Osteoblast (primary cell): Measurements from ENCODE around the gene GNG13. TPM values are rescaled to one million over a fixed set of nuclear protein-coding genes. Genes with fewer than 3 reads are reported as not detected.

ENCODE experiments used
- DNase-seq: peaks from one replicate; pipeline ENCODE4 v3.0.0; 2011; ENCODE audit warnings: low spot score, mixed read lengths; ENCODE audit not compliant: insufficient read length; ENCODE audit errors: missing footprints
- H2AFZ ChIP-seq: 2 replicates; pipeline ENCODE4 v1.6.0; 2011; ENCODE audit warnings: mild to moderate bottlenecking, low read length
- H3K27ac ChIP-seq: 2 replicates; pipeline ENCODE4 v1.5.1; 2011; ENCODE audit warnings: mild to moderate bottlenecking, low read depth, low read length, moderate library complexity
- H3K27me3 ChIP-seq: 2 replicates; pipeline ENCODE4 v1.6.0; 2012; ENCODE audit warnings: mild to moderate bottlenecking, control low read depth, inconsistent platforms, low read length, moderate library complexity; ENCODE audit not compliant: insufficient read depth
- H3K36me3 ChIP-seq: 2 replicates; pipeline ENCODE4 v1.5.1; 2011; ENCODE audit warnings: mild to moderate bottlenecking, low read length, control low read depth, moderate library complexity; ENCODE audit not compliant: insufficient read depth
- H3K4me1 ChIP-seq: 2 replicates; pipeline ENCODE4 v1.5.1; 2011; ENCODE audit warnings: mild to moderate bottlenecking, low read length, control low read depth, moderate library complexity; ENCODE audit not compliant: insufficient read depth
- H3K4me2 ChIP-seq: 2 replicates; pipeline ENCODE4 v1.6.0; 2011; ENCODE audit warnings: mild to moderate bottlenecking, low read length; ENCODE audit not compliant: insufficient read depth
- H3K4me3 ChIP-seq: fragments of 200-600 bp; sonication (generic); 3 replicates; pipeline ENCODE4 v1.5.1; 2012; ENCODE audit warnings: mild to moderate bottlenecking, low read length, inconsistent platforms; ENCODE audit not compliant: insufficient read depth
- H3K79me2 ChIP-seq: 2 replicates; pipeline ENCODE4 v1.6.0; 2012; ENCODE audit warnings: mild to moderate bottlenecking, low read length, control low read depth, inconsistent platforms; ENCODE audit not compliant: insufficient read depth
- H3K9me3 ChIP-seq: 2 replicates; pipeline ENCODE4 v1.5.1; 2011; ENCODE audit warnings: low read depth, low read length, control low read depth
- H4K20me1 ChIP-seq: 2 replicates; pipeline ENCODE4 v1.6.0; 2012; ENCODE audit warnings: mild to moderate bottlenecking, low read length, control low read depth; ENCODE audit not compliant: insufficient read depth
- total RNA-seq: library from RNA; depleted of rRNA; stranded (reverse); fragments of >200 nt; gene quantifications from 2 replicates; pipeline ENCODE4 v1.2.3, GENCODE V29; 2012
- TF ChIP-seq, protein P1 (sequence below): IDR thresholded peaks from 2 replicates; pipeline ENCODE4 v1.5.1; 2011; ENCODE audit warnings: mild to moderate bottlenecking, low read depth, low read length, moderate library complexity; ENCODE audit errors: extremely low read depth

GNG13 gene
- total RNA-seq, 1 donor, result not detected

DNA sequence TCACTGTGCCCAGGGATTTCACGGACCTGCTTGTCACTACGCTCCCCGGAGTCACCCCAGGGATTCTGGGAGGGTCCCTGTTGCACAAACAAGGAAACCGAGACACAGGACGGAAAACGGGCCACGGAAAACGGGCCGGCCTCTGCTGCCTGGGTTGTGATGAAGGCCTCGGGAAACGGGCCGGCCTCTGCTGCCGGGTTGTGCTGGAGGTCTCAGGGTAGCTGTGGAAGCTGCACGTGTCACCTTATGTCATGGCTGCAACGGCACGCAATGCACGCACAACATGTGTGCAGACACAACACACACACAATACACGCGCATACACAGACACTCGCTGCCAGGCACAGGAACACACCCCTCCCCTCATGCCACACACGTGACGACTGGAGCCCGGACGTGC is 27.0 kb upstream of the GNG13 start:
- H3K27ac ChIP-seq, result no peak overlapping the region
- H3K9me3 ChIP-seq, result no peaks in the 10 kb centered on the region
- H3K36me3 ChIP-seq, result no peaks in the 10 kb centered on the region
- peaks cover 20% of the 10 kb centered on the region for H3K27me3 ChIP-seq
- peaks cover 10% of the 10 kb centered on the region for H3K4me1 ChIP-seq
- H4K20me1 ChIP-seq, result no peaks in the 10 kb centered on the region
- H3K79me2 ChIP-seq, result no peaks in the 10 kb centered on the region
- no peak for DNase-seq
- H3K4me2 ChIP-seq, result no peak overlapping the region
- no peak overlapping the region for H2AFZ ChIP-seq
- TF ChIP-seq, protein P1, sequence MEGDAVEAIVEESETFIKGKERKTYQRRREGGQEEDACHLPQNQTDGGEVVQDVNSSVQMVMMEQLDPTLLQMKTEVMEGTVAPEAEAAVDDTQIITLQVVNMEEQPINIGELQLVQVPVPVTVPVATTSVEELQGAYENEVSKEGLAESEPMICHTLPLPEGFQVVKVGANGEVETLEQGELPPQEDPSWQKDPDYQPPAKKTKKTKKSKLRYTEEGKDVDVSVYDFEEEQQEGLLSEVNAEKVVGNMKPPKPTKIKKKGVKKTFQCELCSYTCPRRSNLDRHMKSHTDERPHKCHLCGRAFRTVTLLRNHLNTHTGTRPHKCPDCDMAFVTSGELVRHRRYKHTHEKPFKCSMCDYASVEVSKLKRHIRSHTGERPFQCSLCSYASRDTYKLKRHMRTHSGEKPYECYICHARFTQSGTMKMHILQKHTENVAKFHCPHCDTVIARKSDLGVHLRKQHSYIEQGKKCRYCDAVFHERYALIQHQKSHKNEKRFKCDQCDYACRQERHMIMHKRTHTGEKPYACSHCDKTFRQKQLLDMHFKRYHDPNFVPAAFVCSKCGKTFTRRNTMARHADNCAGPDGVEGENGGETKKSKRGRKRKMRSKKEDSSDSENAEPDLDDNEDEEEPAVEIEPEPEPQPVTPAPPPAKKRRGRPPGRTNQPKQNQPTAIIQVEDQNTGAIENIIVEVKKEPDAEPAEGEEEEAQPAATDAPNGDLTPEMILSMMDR, result no peak
- no peak overlapping the region for H3K4me3 ChIP-seq

DNA sequence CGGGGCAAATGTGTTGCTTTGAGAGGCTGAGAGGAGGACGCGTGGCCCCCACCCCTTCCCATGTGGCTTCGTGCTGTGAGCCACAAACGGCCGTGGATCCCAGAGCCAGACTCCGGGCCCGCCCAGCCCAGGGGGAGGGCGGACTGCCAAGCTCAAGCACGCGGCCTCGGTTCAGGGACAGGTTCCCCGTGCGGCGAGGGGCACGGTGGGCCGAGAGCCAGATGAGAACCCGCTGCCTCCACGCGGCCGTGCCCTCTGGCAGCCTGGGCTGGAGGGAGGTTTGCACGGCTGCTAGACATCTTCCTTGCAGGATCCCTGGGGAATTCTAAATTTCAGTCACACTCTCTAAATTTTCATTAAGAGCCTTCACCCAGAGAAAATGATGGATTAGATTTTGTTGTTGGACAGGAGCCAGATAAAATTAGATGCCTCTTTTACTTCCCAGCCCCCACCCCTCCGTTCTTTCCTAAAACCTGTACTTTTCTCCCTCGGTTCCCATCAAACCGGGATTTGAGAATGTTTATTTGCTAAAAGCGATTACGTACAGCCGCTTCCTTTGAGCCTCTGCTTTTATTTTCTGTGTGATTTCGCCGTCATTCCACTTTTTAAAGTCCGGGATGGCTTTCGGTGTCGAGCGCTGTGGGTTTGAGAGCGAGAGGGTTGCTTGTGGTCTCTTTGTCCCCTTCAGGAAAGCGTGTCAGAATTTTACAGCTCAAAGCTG is 25.0 kb upstream of the GNG13 start:
- no peaks in the 10 kb centered on the region for H3K36me3 ChIP-seq
- H3K27ac ChIP-seq, result no peak overlapping the region
- H4K20me1 ChIP-seq, result no peaks in the 10 kb centered on the region
- H3K27me3 ChIP-seq, result peaks cover 18% of the 10 kb centered on the region
- H3K79me2 ChIP-seq, result no peaks in the 10 kb centered on the region
- H2AFZ ChIP-seq, result peak overlapping the region; percentile 78
- peak overlapping the region; percentile 82 for H3K4me2 ChIP-seq
- H3K4me3 ChIP-seq, result peak overlapping the region; percentile 61
- H3K4me1 ChIP-seq, result peaks cover 10% of the 10 kb centered on the region
- peak; percentile 93 for DNase-seq
- no peaks in the 10 kb centered on the region for H3K9me3 ChIP-seq
- TF ChIP-seq, protein P1, result no peak

DNA sequence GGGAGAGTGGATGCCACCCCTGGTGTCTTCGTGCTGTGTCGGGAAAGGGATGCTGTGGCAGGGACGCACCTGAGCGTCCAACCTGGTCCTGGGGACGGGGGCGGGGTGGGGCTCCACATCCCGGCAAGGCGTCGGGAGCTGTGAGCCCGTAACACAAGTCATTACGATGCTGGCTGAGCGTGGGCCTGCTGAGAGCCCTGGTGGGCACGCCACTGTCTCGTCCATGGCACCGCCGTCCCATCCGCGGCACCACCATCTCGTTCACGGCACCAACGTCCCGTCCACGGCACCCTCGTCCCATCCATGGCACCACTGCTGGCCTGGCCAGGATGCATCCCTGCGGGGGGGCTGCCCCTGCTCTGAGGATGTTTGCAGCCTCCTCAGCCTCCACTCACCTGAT is 24.1 kb upstream of the GNG13 start:
- H3K4me3 ChIP-seq, result no peak overlapping the region
- H3K27me3 ChIP-seq, result peaks cover 17% of the 10 kb centered on the region
- H3K36me3 ChIP-seq, result no peaks in the 10 kb centered on the region
- H3K4me2 ChIP-seq, result no peak overlapping the region
- H3K79me2 ChIP-seq, result no peaks in the 10 kb centered on the region
- no peak overlapping the region for H2AFZ ChIP-seq
- TF ChIP-seq, protein P1, result no peak
- no peaks in the 10 kb centered on the region for H4K20me1 ChIP-seq
- H3K27ac ChIP-seq, result no peak overlapping the region
- peaks cover 10% of the 10 kb centered on the region for H3K4me1 ChIP-seq
- DNase-seq, result no peak
- H3K9me3 ChIP-seq, result no peaks in the 10 kb centered on the region

DNA sequence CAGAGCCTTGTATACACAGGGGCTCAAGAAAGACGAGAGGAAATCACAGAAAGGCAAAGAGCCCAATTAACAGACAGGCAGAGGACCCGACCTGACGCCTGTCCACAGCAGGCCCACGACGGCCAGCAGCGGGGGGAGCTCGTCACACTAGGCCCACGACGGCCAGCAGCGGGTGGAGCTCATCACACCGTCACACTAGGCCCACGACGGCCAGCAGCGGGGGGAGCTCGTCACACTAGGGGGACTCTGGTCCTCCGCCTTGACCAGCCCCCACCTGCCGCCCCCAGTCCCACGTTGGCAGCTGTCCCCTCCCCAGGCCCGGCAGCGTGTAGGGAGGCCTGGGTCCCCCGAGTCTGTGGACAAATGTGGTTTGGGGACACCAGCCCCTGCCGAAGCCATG is 23.7 kb upstream of the GNG13 start:
- Histone ChIP-seq H4K20me1 (no peaks in the 10 kb centered on the region), H3K4me3 (no peak overlapping the region), H3K36me3 (no peaks in the 10 kb centered on the region), H3K9me3 (no peaks in the 10 kb centered on the region), H3K4me1 (peaks cover 10% of the 10 kb centered on the region), H3K27ac (no peak overlapping the region), H3K79me2 (no peaks in the 10 kb centered on the region), H3K27me3 (peaks cover 20% of the 10 kb centered on the region), H2AFZ (no peak overlapping the region), H3K4me2 (no peak overlapping the region)
- DNase-seq, result no peak
- TF ChIP-seq, protein P1, result no peak
